RCC 7860 (cell line): ENCODE measurements around the gene DNAAF9.

Experiments
- DNase-seq: peaks from one replicate; pipeline ENCODE4 v3.0.0-alpha.2; 2015; ENCODE audit warnings: low spot score
- FAIRE-seq: peaks from 2 replicates; lab custom pipeline; 2012; peaks lifted over from hg19 to GRCh38; lab: Jason Lieb, UNC

The DNAAF9 gene

DNA sequence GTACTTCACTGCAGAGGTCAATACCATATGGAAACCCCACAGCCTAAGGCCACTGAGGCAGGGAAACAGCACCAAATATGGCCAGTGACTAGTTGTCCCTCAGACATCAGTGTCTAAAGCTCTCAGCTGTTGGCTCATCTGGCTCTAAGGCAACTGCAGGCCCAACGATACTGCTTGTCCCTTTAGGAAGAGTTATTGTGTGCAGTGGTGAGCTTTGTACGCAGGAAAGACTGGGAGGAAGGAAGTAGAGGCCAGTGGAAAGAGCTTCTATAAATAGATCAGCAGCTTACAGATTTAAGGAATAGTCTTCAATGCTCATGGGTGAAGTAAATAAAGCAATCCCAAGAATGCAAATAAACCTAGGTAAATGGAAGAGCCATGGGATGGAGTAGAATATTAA is 29.3 kb downstream of the DNAAF9 start:
- FAIRE-seq (no peak), DNase-seq (no peak)

DNA sequence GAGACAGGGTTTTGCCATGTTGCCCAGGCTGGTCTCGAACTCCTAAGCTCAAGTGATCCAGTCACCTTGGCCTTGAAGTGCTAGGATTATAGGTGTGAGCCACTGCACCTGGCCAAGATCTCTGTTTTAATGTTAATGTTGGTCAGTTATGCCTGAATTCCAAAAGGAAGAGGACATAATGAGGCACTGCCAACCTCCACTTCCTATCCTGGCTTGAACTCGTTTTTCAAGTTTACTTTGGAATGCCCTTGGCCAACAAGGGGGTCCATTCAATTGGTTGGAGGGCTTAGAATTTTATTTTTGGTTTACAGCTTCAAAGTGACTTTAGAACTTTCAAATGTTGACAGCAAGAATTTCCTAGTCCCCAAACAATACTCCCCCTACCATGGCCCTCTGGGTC is 29.8 kb downstream of the DNAAF9 start:
- DNase-seq (no peak), FAIRE-seq (no peak)

DNA sequence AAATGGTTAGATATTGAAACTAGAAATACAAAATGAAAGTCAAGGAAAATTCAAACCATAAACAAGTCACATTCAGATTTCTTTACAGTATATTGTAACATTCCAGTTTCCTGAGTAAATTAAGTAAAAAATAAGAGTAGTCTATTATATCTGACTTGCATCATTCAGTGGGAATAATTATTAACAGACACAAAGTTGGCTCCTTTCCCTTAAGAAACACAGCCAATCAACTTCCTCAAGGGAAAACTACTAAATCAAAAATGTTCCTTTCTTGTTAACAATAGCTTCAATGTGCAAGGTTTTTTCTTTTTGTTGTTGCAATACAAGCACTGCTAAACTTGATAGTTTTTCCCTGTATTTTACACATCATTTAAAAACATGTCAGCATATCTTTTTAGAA is 33.2 kb downstream of the DNAAF9 start:
- DNase-seq, result no peak
- FAIRE-seq, result peak; percentile 62

DNA sequence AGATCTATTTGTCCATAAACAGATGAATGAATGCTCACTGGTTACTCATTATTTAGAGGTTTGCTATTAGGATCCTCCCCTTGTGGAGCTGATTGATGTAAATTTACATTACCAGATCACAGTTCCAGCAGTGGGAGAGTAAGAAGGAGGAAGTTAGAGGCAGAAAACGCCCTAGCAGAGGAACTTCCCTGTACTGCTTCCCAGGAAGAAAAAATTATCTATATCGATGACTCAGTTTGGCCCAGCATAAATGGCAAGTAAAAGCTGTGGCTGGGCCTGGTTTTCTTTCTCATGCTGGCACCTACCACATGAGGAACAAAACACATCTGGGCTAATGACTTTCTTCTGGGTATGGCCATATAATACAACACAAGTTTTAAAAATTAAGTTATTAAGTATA is 35.7 kb downstream of the DNAAF9 start:
- FAIRE-seq (no peak), DNase-seq (no peak)

DNA sequence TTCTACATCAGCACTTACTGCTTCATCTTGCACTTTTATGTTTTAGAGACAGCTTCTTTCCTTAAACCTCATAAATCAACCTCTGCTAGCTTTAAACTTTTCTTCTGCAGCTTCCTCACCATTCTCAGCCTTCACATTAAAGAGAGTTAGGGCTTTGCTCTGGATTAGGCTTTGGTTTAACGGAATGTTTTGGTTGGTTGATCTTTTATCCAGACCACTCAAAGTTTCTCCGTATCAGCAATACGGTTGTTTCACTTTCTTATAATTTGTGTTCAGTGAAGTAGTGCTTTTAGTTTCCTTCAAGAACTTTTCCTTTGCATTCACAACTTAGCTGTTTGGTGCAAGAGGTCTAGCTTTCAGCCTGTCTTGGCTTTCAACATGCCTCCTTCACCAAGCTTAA is 40.4 kb downstream of the DNAAF9 start:
- no peak for FAIRE-seq

DNA sequence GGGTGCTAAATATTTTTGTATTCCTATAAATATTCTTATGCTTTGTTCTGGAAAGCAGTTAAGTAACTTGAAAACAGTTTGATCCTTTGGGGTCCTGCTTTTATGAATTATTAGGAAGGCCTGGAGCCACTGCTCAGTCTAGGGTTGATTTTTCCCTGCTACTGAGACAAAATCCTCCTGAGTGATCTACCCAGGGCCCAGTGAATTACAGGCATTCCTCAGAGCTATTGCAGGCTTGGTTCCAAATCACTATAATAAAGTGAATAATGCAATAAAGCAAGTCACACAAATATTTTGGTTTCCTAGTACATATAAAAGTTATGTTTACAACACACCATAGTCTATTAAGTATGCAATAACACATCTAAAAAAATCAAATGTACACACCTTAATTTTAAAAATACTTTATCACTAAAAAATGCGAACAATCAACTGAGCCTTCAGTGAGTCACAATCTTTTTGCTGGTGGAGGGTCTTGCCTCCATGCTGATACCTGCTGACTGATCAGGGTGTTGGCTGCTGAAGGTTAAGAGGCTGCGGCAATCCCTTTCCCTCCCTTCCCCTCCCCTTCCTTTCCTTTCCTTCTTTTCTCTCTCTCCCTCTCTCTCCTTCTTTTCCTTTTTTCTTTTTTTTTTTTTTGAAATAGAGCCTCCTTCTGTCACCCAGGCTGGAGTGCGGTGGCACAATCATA is 43.0 kb downstream of the DNAAF9 start:
- DNase-seq (no peak), FAIRE-seq (no peak)

More for the DNA sequence above, 40.4 kb downstream of the DNAAF9 start:
- no peak for DNase-seq

DNA sequence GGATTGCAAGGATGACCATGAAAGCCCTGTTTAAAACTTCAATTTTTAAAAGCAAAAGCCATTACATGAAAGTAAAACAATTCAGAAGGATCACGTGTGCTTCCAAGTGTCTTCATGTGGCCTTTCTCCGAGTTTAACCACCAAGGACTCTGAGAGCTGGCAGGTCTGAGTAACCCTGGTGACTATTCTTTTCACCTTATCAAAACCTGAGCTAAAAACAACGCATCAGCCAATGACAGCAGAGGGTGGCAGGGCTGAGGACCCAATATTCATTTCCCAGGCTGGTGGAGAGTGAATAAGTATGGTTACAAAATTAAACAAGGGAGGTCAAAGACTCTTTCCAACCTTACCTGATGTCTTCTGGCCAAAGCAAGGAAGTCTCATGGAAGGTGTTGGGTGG is 46.7 kb downstream of the DNAAF9 start:
- FAIRE-seq, result no peak
- no peak for DNase-seq

DNA sequence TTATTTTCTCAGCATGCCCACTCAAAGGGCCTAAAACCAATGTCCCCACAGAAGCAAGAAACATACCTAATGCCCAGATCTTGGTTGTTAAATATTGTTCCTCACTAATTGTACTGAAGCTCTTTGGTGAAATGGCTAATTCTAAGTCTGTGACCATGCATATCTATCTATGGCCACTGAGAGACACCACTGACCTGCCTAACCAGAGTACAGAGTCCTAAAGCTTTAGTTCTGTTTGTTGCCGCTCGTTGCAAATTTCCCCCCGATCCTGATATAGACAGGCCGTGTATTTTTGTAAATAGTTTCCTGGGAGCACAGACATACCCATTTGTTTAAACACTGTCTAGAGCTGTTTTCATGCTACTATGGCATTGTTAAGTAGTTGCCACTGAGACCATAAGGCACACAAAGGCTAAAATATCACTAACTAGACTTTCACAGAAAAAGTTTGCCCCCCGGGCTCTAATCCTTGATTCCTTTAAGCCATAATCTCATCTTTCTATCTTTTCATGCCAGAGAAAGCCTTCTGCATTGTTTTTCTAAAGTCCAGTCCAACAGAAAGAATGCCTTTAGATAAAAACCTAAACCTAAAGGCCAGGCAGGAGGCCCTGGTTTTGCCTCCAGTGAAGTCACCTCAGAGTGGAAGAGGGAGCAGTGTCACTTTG is 48.7 kb downstream of the DNAAF9 start:
- FAIRE-seq (no peak), DNase-seq (no peak)
